Measurements from ENCODE around the gene EIF4G3.
"Not testable (repeated sequence)": the region's sequence is repeated elsewhere in the genome, so short reads cannot be mapped to it uniquely, and the experiment has no call there.

EIF4G3 gene

GRCh38 chr1:21024136-21024896, 152.4 kb downstream of the EIF4G3 start:
- not testable (repeated sequence) for DNase-seq

DNA sequence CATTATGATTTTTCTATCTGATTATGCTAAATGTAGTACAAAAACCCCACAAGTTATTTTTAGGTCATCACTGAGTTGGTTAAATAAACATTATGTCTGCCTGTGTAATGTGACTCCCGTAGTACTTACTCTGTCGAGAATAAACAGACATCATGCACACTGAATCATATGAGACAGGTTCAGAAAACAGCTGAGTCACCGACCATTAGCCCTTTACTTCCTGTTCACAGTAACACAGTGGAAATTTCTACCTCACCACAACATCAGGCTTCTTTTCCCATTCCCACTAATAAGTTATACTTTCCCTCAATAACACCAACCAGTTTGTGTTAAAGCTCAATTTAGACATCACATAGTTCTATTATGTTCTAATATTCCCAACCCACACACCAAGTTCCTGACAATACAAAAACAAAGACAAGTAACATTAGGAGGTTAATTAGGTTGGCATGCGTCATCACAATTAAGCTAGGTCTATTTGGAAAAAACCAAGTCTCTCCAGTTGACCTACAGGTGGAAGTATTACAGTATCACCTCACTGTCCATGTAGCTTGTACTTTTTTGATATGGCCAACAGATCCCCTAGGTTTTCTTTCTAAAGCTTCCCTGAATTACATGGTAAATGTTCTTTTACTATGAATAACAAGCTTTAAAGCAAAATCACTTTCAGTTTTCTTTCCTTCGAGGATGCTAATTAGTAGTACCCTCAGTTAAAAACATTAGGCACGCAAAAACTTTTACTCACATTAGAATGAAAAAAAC, 154.2 kb downstream of the EIF4G3 start:
- peak; percentile 58 for DNase-seq

DNA sequence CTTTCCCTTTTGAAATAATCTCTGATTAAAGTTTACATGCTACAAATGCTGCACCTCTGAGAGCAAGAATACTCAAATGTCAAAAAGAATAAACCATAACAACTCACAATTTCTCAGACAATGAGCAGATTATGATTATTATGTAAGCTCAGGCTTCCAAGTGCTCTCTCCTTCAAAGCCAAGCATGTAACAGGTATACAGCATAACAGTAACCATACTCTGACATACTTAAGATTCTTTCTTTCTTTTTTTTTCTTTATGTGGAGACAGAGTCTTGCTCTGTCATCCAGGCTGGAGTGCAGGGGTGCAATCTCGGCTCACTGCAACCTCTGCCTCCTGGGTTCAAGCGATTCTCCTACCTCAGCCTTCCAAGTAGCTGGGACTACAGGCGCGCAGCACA, 155.4 kb downstream of the EIF4G3 start:
- DNase-seq = no peak

DNA sequence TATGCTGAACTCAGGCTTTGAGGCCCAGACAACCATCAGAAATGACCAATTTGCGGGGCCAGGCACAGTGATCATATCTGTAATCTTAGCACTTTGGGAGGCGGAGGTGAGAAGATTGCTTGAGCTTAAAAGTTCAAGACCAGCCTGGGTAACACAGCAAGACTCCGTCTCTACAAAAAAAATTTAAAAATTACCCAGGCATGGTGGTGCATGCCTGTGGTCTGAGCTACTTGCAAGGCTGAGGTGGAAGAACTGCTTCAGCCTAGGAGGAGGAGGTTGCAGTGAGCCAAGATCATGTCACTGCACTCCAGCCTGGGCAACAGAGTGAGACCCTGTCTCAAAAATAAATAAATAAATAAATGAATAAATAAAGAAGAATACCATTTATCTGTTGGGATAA, 156.5 kb downstream of the EIF4G3 start:
- DNase-seq = no peak

DNA sequence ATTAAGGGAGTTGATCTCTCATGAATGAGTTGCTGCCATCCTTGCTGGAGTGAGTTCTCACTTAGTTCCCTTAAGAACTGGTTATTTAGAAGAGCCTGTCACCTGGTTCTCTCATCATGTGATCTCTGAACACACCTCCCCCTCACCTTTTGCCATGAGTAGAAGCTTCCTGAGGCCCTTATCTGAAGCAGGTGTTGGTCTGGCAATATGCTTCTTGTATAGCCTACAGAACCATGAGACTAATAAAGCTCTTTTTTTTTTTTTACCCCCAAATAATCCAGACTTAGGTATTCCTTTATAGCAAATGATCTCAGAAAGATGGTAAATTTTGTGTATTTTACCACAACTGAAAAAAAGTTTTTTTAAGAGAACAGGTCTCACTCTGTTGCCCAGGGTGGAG, 158.0 kb downstream of the EIF4G3 start:
- DNase-seq = no peak

- DNase-seq = no peak
Measured at GRCh38 chr1:21013510-21013909, 163.2 kb downstream of the EIF4G3 start.

DNA sequence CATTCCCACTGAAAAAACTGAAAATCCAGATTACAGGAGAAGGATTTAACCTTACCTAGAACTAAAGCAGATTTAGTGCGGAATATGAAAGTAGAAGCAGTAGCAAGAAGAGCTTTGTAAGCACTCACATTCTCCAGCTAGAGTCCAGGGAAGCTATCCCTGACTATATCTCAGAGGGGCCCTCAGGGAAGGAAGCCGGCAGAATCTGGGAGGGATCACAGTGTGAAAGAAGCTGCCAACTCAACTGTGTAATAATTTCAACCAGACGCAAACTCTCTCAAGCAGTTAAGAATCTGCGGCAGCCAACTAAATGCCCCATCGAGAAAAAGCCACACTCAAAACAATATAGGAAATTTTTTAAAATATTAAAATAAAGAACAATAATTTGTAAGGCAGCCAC, 163.8 kb downstream of the EIF4G3 start:
- no peak for DNase-seq

DNA sequence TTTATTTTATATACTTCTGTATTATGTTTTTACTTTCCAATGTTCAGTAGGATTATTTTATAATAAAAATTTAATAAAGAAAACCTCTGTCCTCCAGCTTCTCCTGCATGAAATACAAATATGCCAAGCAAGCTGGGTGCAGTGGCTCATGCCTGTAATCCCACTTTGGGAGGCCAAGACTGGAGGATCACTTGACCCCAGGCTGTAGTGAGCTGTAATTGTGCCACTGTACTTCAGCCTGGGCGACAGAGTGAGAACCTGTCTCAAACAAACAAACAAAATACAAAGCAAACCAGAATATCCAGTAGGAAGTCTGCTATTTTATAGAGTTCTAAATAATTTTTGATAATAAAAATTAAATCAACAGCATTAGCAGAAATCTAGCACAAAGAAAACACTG, 168.8 kb downstream of the EIF4G3 start:
- DNase-seq = no peak

DNA sequence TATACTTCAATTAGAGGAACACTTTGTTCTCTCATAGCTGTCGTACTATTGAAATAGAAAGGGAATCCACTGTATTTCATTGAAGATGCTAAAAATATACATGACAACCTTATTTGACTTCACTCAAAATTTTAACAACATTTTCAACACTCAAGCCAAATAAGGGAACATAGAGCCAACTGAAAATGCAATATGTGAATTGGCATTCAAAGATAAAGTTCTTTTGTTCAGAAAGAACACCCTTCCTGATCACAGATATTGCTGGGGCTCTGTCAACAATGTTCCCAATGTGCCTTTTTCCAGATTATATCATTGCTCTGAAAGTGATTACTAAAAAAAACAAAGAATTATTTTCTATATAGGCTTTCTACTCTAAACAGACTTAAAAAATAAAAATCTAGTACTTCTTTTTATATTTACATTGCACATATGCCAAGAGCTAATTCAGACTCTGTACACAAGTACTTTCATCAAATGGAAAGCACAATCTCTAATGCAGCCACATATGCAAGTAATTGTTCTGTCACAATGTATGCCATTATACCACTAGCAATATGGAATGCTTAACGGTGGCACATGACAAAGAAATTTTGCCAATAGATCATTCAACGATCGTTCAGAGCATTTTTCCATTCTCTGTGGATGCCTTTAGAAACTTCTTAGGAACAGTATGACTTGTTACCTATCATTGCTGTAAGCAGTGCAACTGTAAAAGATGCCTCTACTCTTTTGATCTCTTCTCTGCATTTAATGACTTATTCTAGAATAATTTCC, 171.0 kb downstream of the EIF4G3 start:
- no peak for DNase-seq

DNA sequence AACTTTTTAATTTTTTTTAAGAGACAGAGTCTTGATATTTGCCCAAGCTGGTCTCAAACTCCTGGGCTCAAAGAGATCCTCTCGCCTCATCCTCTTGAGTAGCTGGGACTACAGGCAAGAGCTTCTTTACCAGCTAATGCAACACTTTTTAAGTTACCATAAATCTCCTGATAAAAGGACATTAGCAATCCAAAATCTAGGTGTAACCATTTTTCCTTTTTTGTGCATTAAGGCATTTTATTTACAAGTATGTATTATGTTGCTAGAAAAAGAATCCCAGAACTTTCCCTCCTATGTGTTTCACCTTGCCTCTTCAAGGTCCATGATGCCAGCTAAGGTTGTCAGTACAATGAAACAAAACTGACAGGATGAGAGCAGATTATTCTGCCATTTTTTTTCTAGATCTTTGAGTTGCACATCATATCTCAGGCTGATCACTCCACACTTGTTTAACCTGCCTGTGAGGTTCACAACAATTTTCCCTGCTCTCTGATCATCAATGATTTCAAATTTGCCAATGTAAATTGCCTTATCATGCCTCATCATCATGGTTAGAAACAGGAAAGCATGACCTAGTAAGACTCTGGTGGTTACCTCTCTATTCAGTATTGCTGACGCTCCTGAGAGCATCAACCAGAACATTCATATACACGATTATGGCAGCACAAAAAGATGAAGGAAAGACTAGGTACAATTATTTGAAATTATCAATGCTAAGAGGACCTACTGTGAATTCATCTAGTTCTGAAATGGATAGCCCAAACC, 173.2 kb downstream of the EIF4G3 start:
- DNase-seq = no peak

DNA sequence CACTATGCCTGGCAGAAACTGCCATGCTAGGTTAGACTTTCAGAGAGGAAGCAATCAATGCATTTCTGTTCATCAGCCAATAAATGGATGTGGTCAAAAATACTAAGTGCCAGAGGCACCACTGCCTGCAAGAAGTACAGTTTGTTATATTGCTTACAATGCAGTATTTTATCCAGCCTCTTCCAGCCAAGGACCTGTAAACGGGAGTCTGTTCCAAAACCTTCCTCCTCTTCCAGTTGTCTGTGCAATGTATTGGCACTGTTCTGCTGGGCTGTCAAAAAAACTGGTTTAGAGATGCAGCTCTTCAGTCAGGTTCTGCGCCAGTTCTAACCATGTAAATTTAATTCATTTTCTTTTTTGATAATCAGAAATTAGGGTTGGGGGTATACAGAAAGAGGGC, 175.7 kb downstream of the EIF4G3 start:
- DNase-seq = no peak

- no peak for DNase-seq
Measured at GRCh38 chr1:21000245-21000594, 176.5 kb downstream of the EIF4G3 start.

DNA sequence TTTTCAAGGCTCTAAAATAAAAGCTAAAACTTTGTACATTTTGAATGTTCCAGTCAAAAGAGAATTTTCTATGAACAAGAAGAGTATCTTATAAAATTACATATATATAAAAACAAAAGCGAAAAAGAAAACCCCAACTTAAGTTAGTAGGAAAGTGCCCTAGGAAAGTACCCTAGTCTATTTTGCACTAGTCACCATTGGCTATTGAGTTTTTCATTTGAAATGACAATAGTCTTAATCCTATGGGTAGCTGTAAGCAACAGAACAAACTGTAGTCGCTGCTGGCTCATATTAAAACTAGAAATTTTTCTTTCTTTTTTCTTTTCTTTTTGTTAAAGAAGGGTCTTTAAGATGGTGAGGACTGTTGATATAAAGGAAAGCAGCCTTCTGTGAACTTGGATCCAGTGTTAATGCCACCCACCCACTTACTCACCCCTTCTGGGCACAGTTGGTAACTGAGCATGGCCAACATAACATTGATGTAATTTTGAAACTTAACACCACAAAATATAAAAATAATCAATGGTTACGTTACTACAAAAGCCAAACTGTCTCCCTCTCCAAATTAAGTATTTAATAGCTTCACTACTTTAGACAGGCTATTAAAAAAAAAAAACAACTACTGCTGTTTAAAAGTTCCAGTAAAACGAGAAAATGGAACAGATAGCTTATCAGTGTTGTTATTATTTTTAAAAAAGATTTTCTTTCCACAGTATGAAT, 177.0 kb downstream of the EIF4G3 start:
- DNase-seq = no peak

DNA sequence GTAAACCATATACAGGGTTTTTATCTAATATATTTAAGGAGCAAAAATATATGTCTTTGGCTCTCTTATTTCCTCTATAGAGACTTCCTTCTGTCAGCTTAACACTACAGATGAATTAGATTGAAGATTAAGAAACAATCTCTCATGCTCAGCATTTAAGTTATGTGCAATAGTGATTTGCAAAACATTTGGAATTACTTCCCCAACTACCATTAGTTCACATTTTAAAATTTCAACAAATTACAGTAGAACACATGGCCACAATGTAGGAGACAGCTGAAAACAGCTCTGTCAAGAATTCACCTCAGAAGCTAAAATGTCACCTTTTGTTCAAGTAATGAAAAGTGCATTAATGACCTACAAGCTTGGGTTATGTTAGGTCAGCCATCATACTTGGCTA, 177.9 kb downstream of the EIF4G3 start:
- DNase-seq = no peak

- no peak for DNase-seq
Measured at GRCh38 chr1:20997602-20998224, 179.0 kb downstream of the EIF4G3 start.

DNA sequence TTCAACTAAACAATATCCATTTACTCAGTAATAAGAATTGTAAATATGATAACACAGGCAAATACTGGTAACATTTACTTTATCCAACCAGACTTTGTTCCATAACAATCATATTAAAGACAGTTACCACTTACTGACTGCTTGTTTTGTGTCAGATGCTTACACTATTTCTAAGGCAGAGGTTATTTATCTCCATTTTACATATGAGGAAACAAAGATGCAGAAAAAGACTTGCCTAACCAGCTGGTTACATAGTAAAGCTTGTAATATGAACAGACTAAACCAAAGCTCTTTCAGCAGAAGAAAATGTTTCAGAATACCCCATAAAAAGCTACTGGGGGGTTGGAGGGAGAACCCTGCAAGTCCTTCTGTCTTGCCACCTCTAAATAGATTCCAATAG, 180.1 kb downstream of the EIF4G3 start:
- no peak for DNase-seq

DNA sequence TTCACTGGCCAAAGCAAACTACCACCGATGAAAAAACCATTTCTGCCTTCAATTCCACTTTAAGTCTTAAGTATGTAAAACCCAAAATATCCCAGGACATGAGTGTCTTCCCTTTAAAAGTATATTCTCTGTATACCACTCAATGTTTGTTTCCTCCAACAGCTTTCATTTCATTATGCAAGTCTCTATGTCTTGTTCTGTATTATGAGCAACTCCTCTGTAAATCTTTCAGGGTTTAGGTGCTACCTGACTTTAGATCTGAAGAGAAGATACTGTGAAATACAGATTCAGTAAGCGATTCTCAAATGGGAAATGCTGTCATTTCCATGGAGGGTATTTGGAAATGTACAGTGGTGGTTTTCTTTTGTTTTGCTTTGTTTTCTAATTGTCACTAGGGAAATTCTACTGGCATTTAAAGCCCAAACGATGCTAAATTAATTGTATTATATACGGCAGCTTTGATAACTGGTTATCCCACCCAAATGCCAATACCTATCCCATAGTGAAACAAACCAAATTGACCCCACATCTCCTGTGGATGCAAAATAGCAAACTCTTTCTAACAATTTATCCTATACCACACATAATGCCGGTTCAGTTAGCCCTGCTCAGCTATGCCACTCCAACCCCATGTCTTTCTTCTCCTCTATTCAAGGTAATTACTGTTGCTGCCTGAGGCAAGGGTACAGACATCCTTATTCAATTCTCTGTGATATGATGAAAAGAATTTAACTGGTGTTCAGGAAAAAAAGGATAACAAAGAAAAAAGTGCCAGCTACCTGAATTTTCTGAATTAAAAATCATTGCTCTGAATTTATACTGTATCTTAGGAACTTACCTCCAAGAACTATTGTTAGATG, 182.8 kb downstream of the EIF4G3 start:
- DNase-seq = no peak

DNA sequence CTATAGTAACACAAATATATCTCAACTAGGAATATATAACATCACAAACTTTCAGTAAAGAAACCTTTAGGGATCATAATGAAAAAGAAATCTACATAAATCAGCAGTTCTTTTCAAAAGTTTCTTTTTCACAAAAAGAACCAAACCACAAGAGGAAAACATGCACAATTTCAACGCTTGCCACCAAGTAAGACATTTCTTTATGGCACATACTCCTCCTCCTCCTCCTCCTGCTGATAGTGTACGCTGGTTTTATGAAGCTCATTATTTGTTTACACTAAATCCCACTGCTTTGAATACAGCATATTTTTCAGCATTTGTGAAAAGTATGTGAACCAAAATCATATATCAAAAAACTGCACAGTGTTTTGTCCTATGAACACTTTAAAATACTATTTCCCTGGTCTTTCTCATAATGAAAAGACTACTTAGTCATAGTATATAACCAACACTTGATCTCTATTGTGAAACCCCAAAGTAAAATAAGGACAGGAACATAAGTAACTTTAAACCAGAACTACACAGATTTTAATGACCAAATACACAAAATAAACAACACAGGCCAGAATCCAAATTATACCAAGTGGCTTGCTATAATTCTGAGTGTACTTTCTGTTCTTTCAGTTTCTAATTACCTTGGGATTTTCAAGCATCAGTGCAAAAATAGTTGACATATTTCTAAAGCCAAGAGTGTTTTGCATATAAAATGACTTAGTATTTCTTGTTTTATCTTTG, 184.2 kb downstream of the EIF4G3 start:
- DNase-seq = no peak

GRCh38 chr1:20988943-20989342, 187.8 kb downstream of the EIF4G3 start:
- DNase-seq = no peak

All from CD4-positive, alpha-beta T cell treated with Interleukin-21 for 1 hour (primary cell).